NCI-H510A (cell line): ENCODE data around the gene TXNRD1.
A peak's percentile ranks its signal among the peaks of the same experiment; 100 is the strongest.
"Not testable (repeated sequence)": the region's sequence is repeated elsewhere in the genome, so short reads cannot be mapped to it uniquely, and the experiment has no call there.

Experiments used
- DNase-seq: peaks from one replicate; lab custom pipeline; 2025; lab: John Stamatoyannopoulos, UW

The TXNRD1 gene

GRCh38 chr12:104280717-104281458 lies 65.3 kb downstream of the TXNRD1 start:
- no peak for DNase-seq

GRCh38 chr12:104281636-104282035 lies 66.1 kb downstream of the TXNRD1 start:
- DNase-seq, result no peak

GRCh38 chr12:104282109-104282508 lies 66.5 kb downstream of the TXNRD1 start:
- DNase-seq, result no peak

GRCh38 chr12:104285740-104286515 lies 70.3 kb downstream of the TXNRD1 start:
- no peak for DNase-seq

DNA sequence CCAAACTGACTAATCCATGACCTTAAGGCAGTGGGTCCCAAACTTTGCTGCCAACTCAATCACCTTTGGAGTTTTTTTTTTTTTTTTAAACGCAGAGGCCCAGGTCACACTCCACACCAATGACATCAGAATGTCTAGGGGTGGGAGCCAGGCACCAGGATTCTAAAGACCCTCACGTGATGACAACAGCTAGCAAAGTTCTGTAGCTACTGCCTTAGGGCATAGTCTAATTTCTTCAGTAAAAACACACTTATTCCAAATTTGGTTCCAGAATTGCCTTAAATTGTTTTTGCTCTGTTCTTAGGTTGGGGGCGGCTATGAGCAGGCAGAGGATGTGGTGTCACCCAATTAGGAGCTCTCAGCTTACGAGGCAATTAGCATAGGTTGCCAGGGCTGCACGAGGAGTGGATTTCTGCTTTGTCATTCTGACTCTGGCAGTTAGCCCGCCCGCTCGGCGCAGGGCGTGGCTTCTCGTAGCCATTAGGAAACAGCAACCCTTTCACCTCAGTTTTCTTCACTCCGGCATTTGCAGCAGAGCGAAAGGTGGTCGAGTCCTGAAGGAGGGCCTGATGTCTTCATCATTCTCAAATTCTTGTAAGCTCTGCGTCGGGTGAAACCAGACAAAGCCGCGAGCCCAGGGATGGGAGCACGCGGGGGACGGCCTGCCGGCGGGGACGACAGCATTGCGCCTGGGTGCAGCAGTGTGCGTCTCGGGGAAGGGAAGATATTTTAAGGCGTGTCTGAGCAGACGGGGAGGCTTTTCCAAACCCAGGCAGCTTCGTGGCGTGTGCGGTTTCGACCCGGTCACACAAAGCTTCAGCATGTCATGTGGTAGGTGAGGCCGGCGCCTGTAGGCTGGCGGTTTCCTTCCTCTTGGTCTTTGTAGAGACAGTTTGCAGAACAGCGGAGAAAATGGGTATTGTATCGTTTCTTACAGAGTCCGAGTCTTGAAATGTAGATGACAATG lies 71.2 kb downstream of the TXNRD1 start:
- peak; percentile 86 for DNase-seq

GRCh38 chr12:104288635-104289274 lies 73.2 kb downstream of the TXNRD1 start:
- peak; percentile 90 for DNase-seq

GRCh38 chr12:104290320-104290719 lies 74.7 kb downstream of the TXNRD1 start:
- no peak for DNase-seq

GRCh38 chr12:104290855-104291254 lies 75.3 kb downstream of the TXNRD1 start:
- no peak for DNase-seq

- DNase-seq, result no peak
Observed at GRCh38 chr12:104291867-104292524, 76.4 kb downstream of the TXNRD1 start.

DNA sequence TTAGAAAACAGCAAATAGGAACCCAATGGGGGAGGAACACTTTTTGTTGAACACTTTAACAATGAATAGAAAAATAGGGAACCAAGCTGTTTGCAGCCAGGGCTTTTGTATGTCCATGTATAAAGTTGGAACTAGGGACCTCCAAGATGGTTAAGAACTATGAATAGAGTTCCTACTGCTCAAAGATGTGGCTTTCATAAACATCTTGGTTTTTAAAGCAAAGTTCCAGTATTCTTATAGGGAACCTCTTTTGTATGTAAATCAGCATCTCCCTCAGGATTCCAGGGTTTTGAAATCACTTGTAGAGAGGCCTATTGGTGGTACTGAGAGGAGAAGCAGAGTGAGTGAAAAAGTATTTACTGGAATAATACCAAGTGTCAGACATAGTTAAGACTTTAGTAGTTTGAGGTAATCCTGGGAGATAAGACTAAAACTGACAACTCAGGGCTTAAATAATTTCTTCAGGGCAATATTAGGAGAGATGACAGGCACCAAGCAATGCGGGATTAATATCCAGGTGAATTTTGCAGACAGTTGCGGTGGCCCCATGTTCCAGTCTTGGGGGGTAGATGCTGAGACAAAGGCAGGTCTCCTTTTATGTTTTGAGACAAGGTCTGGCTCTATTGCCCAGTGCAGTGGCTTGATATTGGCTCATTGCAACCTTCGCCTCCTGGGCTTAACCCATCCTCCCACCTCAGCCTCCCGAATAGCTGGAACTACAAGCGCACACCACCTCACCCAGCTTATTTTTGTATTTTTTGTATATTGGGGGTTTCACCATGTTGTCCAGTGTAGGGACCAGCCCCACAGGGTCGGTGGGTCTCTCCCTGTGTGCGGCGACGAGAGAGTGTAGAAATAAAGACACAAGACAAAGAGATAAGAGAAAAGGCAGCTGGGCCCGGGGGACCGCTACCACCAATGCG lies 77.6 kb downstream of the TXNRD1 start:
- DNase-seq, result no peak

DNA sequence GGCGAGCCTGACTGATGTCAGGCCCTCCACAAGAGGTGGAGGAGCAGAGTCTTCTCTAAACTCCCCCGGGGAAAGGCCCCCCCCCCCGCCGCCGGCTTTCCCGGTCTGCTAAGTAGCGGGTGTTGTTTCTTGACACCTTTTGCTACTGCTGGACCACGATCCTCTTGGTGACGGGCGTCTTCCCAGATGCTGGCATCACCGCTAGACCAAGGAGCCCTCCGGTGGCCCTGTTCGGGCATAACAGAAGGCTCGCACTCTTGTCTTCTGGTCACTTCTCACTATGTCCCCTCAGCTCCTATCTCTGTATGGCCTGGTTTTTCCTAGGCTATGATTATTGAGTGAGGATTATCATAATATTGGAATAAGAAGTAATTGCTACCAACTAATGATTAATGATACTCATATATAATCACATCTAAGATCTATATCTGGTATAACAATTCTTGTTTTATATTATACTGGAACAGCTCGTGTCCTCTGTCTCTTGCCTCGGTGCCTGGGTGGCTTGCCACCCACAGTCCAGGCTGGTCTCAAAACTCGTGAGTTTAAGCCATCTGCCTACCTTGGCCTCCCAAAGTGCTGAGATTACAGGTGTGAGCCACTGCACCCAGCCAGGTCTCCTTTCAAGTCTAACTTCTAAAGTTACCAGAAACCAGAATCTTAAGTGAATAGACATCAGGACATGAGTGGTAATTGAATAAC lies 78.7 kb downstream of the TXNRD1 start:
- not testable (repeated sequence) for DNase-seq

- no peak for DNase-seq
Observed at GRCh38 chr12:104294927-104295668, 79.5 kb downstream of the TXNRD1 start.

DNA sequence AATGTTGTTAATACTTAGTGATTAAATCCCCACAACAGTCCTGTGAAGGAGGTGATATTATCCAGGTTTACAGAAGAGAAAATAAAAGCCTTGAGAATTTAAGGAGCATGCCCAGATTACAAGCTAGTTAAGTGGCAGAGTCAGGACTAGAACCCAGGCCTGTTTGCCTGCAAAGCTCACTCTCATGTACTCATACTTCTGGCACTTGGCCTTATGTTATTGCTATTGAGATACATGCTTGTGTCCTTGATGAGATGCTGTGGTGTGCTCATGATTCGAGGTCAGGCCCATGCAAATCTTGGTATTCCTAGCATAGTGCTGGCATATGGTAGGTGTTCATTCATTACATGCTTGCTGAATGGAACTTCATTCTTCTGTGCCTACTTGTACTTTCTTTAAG lies 80.4 kb downstream of the TXNRD1 start:
- DNase-seq, result no peak

DNA sequence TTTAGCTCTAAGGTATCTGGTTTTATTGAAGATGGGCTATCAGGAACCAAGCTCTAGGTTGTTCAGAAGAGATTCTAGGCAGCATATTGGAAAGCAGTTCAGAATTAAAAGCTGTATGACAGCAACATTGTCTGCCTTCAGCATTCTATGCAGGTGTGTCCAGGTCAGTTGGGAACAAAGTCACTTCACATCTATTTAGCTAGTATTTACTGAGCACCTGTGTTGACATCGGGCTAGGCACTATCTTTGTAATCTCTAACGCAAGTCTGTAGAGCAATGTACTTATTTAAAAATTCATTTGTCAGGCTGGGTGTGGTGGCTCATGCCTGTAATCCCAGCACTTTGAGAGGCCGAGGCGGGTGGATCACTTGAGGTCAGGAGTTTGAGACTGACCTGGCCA lies 81.1 kb downstream of the TXNRD1 start:
- DNase-seq, result no peak

DNA sequence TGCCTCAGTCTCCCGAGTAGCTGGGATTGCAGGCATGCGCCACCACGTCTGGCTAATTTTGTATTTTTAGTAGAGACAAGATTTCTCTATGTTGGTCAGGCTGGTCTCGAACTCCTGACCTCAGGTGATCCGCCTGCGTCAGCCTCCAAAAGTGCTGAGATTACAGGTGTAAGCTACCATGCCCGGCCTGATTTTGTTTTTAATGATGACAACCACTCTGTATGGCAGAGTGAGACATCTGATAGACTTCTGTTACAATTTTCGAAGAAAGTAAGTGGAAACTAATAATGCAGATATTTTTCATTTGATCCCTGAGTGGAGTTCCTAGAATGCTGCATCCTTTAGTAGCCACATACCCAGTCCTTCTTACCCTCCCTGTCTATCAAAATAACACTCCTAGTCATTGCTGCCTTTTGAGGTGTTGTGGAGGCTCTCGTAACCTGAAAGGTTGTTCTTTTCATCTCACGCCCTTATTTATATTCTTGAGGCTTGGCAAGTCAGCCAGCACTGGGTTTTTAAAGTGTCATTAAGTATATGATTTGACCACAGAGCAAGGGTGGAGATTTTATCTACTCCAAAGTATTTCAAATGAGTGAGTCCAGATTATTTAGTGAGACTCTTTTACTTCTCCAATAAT lies 82.0 kb downstream of the TXNRD1 start:
- no peak for DNase-seq

- no peak for DNase-seq
Observed at GRCh38 chr12:104299842-104300481, 84.4 kb downstream of the TXNRD1 start.

- DNase-seq, result no peak
Observed at GRCh38 chr12:104303538-104304151, 88.1 kb downstream of the TXNRD1 start, which contains the start of gene EID3. Gene EID3, plus strand, starts transcription at chr12:104303739. Its CDS starts 196 bp downstream, at chr12:104303935.
